H9 (cell line): ENCODE measurements around the gene DSP. TPM values are rescaled to one million over a fixed set of nuclear protein-coding genes. Genes with fewer than 3 reads are reported as not detected.

ENCODE experiments used
- DNase-seq: peaks from one replicate; pipeline ENCODE4 v3.0.0-alpha.2; 2017
- H2AFZ ChIP-seq: one replicate; pipeline ENCODE4 v1.6.1; 2013; ENCODE audit warnings: mild to moderate bottlenecking, low read length, control low read depth, moderate library complexity
- H2AK5ac ChIP-seq: 2 replicates; pipeline ENCODE4 v1.6.1; 2013; ENCODE audit warnings: low read length, control low read depth, mixed read lengths; ENCODE audit not compliant: insufficient read length
- H2BK120ac ChIP-seq: one replicate; pipeline ENCODE4 v1.6.1; 2013; ENCODE audit warnings: low read depth, mild to moderate bottlenecking, low read length, control low read depth, inconsistent platforms; ENCODE audit not compliant: poor library complexity, severe bottlenecking
- H2BK12ac ChIP-seq: 2 replicates; pipeline ENCODE4 v1.6.1; 2013; ENCODE audit warnings: low read length, control low read depth, mixed read lengths, low read depth; ENCODE audit not compliant: insufficient read length
- H2BK15ac ChIP-seq: 2 replicates; pipeline ENCODE4 v1.6.1; 2013; ENCODE audit warnings: low read depth, low read length, control low read depth
- H2BK20ac ChIP-seq: one replicate; pipeline ENCODE4 v1.6.1; 2013; ENCODE audit warnings: low read depth, mild to moderate bottlenecking, low read length, control low read depth, inconsistent platforms; ENCODE audit not compliant: poor library complexity, severe bottlenecking
- H2BK5ac ChIP-seq: 2 replicates; pipeline ENCODE4 v1.6.1; 2013; ENCODE audit warnings: low read length, control low read depth, mixed read lengths; ENCODE audit not compliant: insufficient read length
- H3K14ac ChIP-seq: 2 replicates; pipeline ENCODE4 v1.6.1; 2013; ENCODE audit warnings: low read length, control low read depth; ENCODE audit not compliant: insufficient read depth
- H3K18ac ChIP-seq: 2 replicates; pipeline ENCODE4 v1.6.1; 2013; ENCODE audit warnings: low read depth, mild to moderate bottlenecking, mixed read lengths, low read length, control low read depth; ENCODE audit not compliant: insufficient read length
- H3K23ac ChIP-seq: 2 replicates; pipeline ENCODE4 v1.6.1; 2013; ENCODE audit warnings: low read length, control low read depth, mixed read lengths, low read depth; ENCODE audit not compliant: insufficient read length
- H3K23me2 ChIP-seq: 2 replicates; pipeline ENCODE4 v1.6.1; 2013; ENCODE audit warnings: low read depth, mild to moderate bottlenecking, mixed read lengths, low read length, control low read depth; ENCODE audit not compliant: insufficient read length, poor library complexity, severe bottlenecking
- H3K27ac ChIP-seq: 2 replicates; pipeline ENCODE4 v1.5.1; 2013; ENCODE audit warnings: low read length, control low read depth, mixed read lengths, low read depth; ENCODE audit not compliant: insufficient read length
- H3K27me3 ChIP-seq: 2 replicates; pipeline ENCODE4 v1.6.1; 2013; ENCODE audit warnings: low read length, control low read depth, inconsistent platforms; ENCODE audit not compliant: insufficient read depth
- H3K4ac ChIP-seq: 2 replicates; pipeline ENCODE4 v1.6.1; 2013; ENCODE audit warnings: low read depth, mild to moderate bottlenecking, control low read depth, inconsistent platforms, low read length, moderate library complexity
- H3K4me1 ChIP-seq: 2 replicates; pipeline ENCODE4 v1.6.1; 2013; ENCODE audit warnings: low read length, control low read depth, inconsistent platforms; ENCODE audit not compliant: insufficient read depth
- H3K4me2 ChIP-seq: 2 replicates; pipeline ENCODE4 v1.6.1; 2013; ENCODE audit warnings: low read length, control low read depth, mixed read lengths; ENCODE audit not compliant: insufficient read length, insufficient read depth
- H3K56ac ChIP-seq: 2 replicates; pipeline ENCODE4 v1.6.1; 2013; ENCODE audit warnings: low read depth, mild to moderate bottlenecking, mixed read lengths, low read length, control low read depth; ENCODE audit not compliant: insufficient read length
- H3K79me1 ChIP-seq: 2 replicates; pipeline ENCODE4 v1.6.1; 2013; ENCODE audit warnings: low read depth, mild to moderate bottlenecking, moderate library complexity, low read length, control low read depth, inconsistent platforms; ENCODE audit not compliant: insufficient read depth, poor library complexity, severe bottlenecking
- H3K79me2 ChIP-seq: 2 replicates; pipeline ENCODE4 v1.6.1; 2013; ENCODE audit warnings: low read length, control low read depth, inconsistent platforms; ENCODE audit not compliant: insufficient read depth
- H3K9ac ChIP-seq: 2 replicates; pipeline ENCODE4 v1.6.1; 2013; ENCODE audit warnings: low read length, control low read depth, mixed read lengths; ENCODE audit not compliant: insufficient read length; ENCODE audit errors: extremely low read depth
- H3K9me3 ChIP-seq: one replicate; pipeline ENCODE4 v1.6.1; 2013; ENCODE audit warnings: low read depth, low read length, inconsistent platforms; ENCODE audit not compliant: control insufficient read depth
- H3T11ph ChIP-seq: one replicate; pipeline ENCODE4 v1.6.1; 2013; ENCODE audit warnings: mild to moderate bottlenecking, low read length, control low read depth, inconsistent platforms
- H4K20me1 ChIP-seq: one replicate; pipeline ENCODE4 v1.6.1; 2013; ENCODE audit not compliant: control insufficient read depth, insufficient read length, insufficient read depth
- H4K5ac ChIP-seq: 2 replicates; pipeline ENCODE4 v1.6.1; 2013; ENCODE audit warnings: low read depth, mild to moderate bottlenecking, mixed read lengths, low read length, control low read depth; ENCODE audit not compliant: insufficient read length
- H4K8ac ChIP-seq: replicated peaks from 2 replicates; pipeline ENCODE4 v1.6.1; 2013; ENCODE audit warnings: low read length, control low read depth, mixed read lengths, low read depth; ENCODE audit not compliant: insufficient read length
- H4K91ac ChIP-seq: 2 replicates; pipeline ENCODE4 v1.6.1; 2013; ENCODE audit warnings: low read depth, mild to moderate bottlenecking, moderate library complexity, mixed read lengths, low read length, control low read depth; ENCODE audit not compliant: insufficient read length
- H3K27ac Mint-ChIP-seq, 3 experiments: 2 replicates in 2 of 3; 3 replicates in 1 of 3; pipeline ENCODE4 v1.8.0; 2020 to 2021; ENCODE audit warnings: mixed read lengths in 3 of 3, mild to moderate bottlenecking in 1 of 3, moderate library complexity in 1 of 3
- H3K27me3 Mint-ChIP-seq: 2 replicates; pipeline ENCODE4 v1.8.0; 2021; ENCODE audit warnings: low read depth, mild to moderate bottlenecking, moderate library complexity, mixed read lengths
- H3K36me3 Mint-ChIP-seq, 3 experiments: 2 replicates in 2 of 3; 3 replicates in 1 of 3; pipeline ENCODE4 v1.8.0; 2020 to 2021; ENCODE audit warnings: low read depth in 3 of 3, mixed read lengths in 3 of 3; ENCODE audit not compliant: insufficient read depth in 1 of 3
- H3K4me1 Mint-ChIP-seq, 2 experiments: 2 replicates each; pipeline ENCODE4 v1.8.0; 2020; ENCODE audit warnings: mixed read lengths in 2 of 2
- H3K4me3 Mint-ChIP-seq, 2 experiments: 2 replicates in 1 of 2; 3 replicates in 1 of 2; pipeline ENCODE4 v1.8.0; 2020 to 2021; ENCODE audit warnings: mild to moderate bottlenecking in 2 of 2, mixed read lengths in 2 of 2, moderate library complexity in 1 of 2
- H3K9me3 Mint-ChIP-seq, 2 experiments: 2 replicates in 1 of 2; 3 replicates in 1 of 2; pipeline ENCODE4 v1.8.0; 2020; ENCODE audit warnings: mild to moderate bottlenecking in 2 of 2, mixed read lengths in 2 of 2, moderate library complexity in 1 of 2
- CTCF ChIP-seq: fragments of 200-600 bp; sonication (generic); conservative IDR thresholded peaks from 3 replicates; pipeline ENCODE4 v1.8.0; 2021; ENCODE audit warnings: antibody characterized with exemption, mild to moderate bottlenecking
- WGBS: extraction: QIAGEN DNeasy Blood & Tissue Kit; methylation state at CpG from one replicate; pipeline ENCODE4 v1.1.7; 2013; ENCODE audit warnings: missing lambda C conversion rate, low lambda C conversion rate, mixed read lengths; ENCODE audit not compliant: insufficient read length; ENCODE audit errors: extremely low coverage; 5-methylcytosine and 5-hydroxymethylcytosine counted together
- total RNA-seq: library from RNA; stranded (reverse); gene quantifications from 2 replicates; pipeline ENCODE4 v1.2.1, GENCODE V29; 2021

Gene DSP
- total RNA-seq, 1 experiment from 2014 or later: 48.9 TPM

GRCh38 chr6:7542065-7542873 lies 798 bp downstream of the DSP start:
- peaks cover 41 to 46% of the 10 kb centered on the region in 2 experiments for H3K4me1 Mint-ChIP-seq
- Histone ChIP-seq H2BK5ac (no peak overlapping the region), H3K18ac (peak overlapping the region; percentile 81), H3T11ph (no peak overlapping the region), H2AK5ac (no peak overlapping the region), H4K91ac (no peak overlapping the region), H3K14ac (peak overlapping the region; percentile 92), H3K4ac (no peak overlapping the region), H3K23me2 (peaks cover 8% of the 10 kb centered on the region), H2BK12ac (no peak overlapping the region), H3K27me3 (peaks cover 2% of the 10 kb centered on the region; the same call in 1 of the 2 replicates), H2AFZ (no peak overlapping the region), H3K9me3 (no peaks in the 10 kb centered on the region), H4K8ac (no peak overlapping the region), H2BK15ac (no peak overlapping the region), H2BK120ac (no peak overlapping the region), H3K9ac (peak overlapping the region; percentile 76), H3K4me1 (no peaks in the 10 kb centered on the region; the same call in 1 of the 2 replicates), H3K79me1 (no peaks in the 10 kb centered on the region), H3K79me2 (no peaks in the 10 kb centered on the region), H3K23ac (no peak overlapping the region), H4K20me1 (no peaks in the 10 kb centered on the region), H3K56ac (no peak overlapping the region), H3K4me2 (peak overlapping the region; percentile 49), H2BK20ac (no peak overlapping the region), H3K27ac (no peak overlapping the region), H4K5ac (no peak overlapping the region)
- WGBS: no CpG with 5 or more reads among the region's 80 CpGs
- H3K36me3 Mint-ChIP-seq: peaks cover 0 to 4% (median 3%) of the 10 kb centered on the region in 3 experiments; a peak in 1 of 7 replicates
- no peaks in the 10 kb centered on the region for H3K9me3 Mint-ChIP-seq
- peak overlapping the region in 2 of 3 experiments; percentile 49 to 88; a peak in 2 of 7 replicates for H3K27ac Mint-ChIP-seq
- H3K4me3 Mint-ChIP-seq: peak overlapping the region; percentile 84 to 97
- H3K27me3 Mint-ChIP-seq: peaks cover 45% of the 10 kb centered on the region
- DNase-seq: peak; percentile 56
- no peak for TF ChIP-seq CTCF
